ENCODE measurements around the gene OR10AD1.

DNA sequence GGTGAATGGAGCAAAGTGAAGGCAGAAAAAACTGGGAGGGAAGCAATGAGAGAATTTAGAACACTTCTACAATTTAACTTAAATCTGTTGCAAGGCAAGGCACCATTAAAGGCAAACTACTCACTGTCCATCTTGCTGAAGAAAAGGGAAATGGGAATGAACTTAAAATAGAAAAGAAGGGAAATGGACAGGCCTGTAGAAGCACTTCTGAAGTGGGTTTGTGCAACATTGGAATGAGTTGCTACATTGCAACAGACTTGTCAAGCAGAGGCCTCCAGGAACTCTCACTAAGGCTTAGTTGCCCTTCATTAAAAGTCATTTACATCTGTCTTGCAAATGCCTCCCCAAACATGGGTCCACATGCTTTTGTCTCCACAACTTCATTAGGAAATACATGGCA, 13.7 kb upstream of the OR10AD1 start:
- TF ChIP-seq, protein P1, sequence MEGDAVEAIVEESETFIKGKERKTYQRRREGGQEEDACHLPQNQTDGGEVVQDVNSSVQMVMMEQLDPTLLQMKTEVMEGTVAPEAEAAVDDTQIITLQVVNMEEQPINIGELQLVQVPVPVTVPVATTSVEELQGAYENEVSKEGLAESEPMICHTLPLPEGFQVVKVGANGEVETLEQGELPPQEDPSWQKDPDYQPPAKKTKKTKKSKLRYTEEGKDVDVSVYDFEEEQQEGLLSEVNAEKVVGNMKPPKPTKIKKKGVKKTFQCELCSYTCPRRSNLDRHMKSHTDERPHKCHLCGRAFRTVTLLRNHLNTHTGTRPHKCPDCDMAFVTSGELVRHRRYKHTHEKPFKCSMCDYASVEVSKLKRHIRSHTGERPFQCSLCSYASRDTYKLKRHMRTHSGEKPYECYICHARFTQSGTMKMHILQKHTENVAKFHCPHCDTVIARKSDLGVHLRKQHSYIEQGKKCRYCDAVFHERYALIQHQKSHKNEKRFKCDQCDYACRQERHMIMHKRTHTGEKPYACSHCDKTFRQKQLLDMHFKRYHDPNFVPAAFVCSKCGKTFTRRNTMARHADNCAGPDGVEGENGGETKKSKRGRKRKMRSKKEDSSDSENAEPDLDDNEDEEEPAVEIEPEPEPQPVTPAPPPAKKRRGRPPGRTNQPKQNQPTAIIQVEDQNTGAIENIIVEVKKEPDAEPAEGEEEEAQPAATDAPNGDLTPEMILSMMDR (IDR thresholded peaks at IDR 0.05; ENCODE audit: poor library complexity, severe bottlenecking) = no peak
- TF ChIP-seq SMC3 (conservative IDR thresholded peaks at IDR 0.05; ENCODE audit: poor library complexity) (no peak), TAF1 (IDR thresholded peaks at IDR 0.05; ENCODE audit: low read depth) (no peak), EP300 (conservative IDR thresholded peaks at IDR 0.05; ENCODE audit: poor library complexity, severe bottlenecking) (no peak), MXI1 (conservative IDR thresholded peaks at IDR 0.05; ENCODE audit: poor library complexity, severe bottlenecking) (no peak), EZH2 (IDR thresholded peaks at IDR 0.05; ENCODE audit: borderline replicate concordance, insufficient read depth, low read length, poor library complexity, severe bottlenecking) (no peak), REST (IDR thresholded peaks at IDR 0.05; ENCODE audit: borderline replicate concordance) (no peak), POLR2AphosphoS5 (IDR thresholded peaks at IDR 0.05) (no peak), RAD21 (conservative IDR thresholded peaks at IDR 0.05) (no peak)
